HG03039 (cell line): ENCODE results near the gene TMEM183A.

Experiments used
- ATAC-seq: cut with Tn5 transposase; IDR thresholded peaks from one replicate; pipeline ENCODE4 v1.9.1; 2021; ENCODE audit warnings: mild to moderate bottlenecking, moderate library complexity; ENCODE audit not compliant: unreplicated experiment

TMEM183A gene

DNA sequence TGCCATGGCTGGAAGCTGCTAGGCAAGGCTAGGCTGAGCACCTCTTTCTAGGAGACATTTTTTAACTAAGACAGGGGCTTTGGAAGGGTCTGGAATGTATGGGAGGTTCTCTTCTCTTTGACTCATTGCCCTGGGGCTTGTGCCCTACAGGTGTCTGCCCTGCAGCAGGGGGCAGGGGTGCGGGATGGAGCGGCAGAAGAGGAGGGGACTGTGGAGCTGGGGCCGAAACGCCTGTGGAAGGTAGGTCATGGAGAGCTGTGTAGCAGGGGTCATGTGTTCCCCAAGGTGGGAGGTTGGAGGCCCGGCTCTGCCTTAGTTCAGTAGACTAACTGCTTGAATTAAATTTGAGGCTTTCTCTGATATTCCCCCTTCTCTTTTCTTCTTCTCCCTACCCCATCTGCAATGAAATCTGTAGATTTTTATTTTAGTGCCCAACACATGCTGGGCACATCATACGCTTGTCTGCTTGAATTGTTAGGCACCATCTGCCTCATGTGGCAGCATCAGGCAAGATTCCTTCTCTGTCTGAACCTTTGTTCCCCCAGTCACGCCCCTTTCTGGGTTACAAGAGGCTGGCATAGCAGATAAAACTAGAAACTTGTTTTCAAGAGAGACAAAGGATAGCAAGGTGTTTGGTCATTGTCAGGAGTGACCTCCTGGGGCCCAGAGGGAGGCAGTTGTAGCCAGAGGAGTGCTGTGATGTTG, 37.5 kb downstream of the TMEM183A start:
- no peak for ATAC-seq

DNA sequence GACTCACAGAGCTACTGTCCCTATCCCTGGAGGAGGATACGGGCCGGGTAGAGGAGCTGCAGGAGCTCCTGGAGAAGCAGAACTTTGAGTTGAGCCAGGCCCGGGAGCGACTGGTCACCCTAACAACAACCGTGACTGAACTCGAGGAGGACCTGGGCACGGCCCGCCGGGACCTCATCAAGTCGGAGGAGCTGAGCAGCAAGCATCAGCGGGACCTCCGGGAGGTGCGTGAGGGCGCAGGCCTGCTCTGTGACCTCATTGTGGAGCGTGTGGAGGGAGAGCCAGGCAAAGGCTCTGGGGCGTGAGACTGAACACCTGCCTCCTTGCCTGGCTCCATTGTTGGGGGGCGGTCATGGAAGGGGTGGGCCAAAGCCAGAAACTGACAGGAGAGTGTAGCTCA, 38.2 kb downstream of the TMEM183A start:
- ATAC-seq: no peak

DNA sequence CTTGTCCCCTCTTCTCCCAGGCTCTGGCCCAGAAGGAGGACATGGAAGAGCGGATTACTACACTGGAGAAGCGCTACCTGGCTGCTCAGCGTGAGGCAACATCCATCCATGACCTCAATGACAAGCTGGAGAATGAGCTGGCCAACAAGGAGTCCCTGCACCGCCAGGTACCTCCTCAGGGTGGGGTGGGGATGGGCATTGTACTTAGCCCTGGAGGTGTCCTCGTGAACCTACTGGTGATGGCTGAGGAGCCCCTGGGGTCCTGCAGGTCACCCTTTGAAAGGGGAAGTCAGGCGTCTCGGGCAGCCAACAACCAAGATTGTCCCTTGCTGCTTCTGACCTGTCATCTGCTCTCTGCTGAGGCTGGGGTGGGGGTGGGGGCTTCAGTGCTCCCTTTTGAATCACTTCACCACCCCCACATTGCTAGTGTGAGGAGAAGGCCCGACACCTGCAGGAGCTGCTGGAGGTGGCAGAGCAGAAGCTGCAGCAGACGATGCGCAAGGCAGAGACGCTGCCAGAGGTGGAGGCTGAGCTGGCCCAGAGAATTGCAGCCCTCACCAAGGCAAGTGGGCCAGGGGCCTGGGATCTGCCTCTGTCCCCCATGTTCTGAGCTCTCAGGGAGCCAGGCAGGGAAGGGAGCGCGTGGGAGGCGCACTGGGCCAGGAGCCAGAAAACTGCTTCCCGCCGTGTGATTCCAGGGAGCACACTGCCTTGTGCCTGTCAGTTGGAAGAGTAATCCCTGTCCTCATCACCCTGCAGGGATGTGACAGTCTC, 38.8 kb downstream of the TMEM183A start:
- ATAC-seq: no peak

DNA sequence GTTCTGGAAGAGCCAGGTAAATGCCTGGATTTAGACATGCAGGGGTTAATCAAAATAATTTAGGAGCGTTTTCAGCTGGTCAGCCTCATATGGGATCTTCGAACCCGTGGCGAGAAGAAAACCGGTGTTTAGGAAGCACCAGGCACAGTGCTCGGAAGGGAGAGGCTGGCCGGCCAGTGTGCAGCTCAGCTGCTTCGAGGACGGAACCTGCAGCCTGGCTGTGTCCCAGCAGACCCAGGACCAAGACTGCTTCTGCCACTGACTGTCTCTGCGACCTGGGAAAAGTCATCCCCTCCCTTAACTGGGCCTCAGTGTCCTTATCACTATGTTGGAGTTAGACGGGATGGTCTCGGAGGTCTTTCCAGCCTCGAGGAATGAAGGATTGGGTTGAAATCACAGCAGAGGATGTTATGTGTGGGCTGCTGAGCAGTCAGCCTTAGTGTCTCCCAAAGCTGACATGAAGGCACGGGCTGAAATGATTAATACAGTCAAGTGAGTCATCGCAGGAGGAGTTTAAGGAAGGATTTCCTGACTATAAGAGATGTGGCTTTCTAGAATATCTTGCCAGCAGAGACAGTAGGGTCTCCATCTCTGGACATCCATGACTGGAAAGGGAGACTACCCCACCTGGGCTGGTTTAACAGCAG, 39.9 kb downstream of the TMEM183A start:
- no peak for ATAC-seq

DNA sequence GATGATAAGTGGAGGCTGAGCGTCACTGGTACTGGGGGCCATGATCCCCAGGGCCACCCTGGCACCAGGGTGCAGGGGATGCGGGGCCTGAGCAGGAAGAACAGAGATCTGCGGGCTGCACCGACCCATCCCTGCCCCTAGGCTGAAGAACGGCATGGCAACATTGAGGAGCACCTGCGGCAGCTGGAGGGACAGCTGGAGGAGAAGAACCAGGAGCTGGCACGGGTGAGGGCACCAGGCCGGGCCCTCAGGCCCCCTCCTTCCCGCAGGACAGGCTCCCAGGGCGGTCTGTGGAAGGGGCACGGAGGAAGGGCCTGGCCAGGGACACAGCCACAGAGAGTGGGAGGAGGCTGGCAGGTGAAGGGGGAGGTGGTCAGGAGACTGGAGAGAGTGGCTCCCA, 40.9 kb downstream of the TMEM183A start:
- ATAC-seq: no peak

DNA sequence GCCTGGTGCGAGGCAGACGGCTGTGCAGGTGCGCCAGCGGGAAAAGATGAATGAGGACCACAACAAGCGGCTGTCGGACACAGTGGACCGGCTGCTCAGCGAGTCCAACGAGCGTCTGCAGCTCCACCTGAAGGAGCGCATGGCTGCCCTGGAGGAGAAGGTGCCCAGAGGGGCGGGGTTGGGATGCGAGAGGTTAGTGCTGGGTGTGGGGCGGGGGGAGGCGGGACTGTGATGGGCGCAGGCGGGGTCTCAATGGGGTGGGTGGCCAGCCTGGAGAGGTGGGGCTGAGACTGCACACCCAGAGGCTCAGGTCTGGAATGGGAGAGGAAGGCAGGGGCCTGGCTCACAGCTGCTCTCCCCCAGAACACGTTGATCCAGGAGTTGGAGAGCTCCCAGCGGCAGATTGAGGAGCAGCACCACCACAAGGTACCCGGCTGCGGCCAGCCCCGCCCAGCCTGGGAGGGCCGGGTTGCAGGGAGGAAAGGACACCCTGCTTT, 41.4 kb downstream of the TMEM183A start:
- no peak for ATAC-seq

DNA sequence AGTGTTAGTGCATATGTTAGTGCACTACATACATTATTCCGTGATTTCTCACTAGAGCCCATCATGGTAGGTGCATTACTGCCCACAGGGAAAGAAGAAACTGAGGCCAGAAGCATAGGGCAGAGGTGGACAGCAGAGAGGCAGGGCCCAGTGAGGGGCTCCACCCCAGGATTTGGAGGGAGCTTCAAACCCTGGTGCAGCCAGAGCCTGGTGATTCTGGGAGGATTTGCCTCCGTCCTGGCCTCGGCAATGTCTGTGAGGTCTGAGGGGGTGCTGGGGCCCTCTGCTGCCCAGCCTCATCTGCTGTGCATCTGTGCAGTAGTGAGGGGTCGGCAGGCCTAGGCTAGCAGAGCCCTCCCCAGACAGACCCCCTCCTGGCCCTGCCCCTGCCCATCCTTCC, 41.9 kb downstream of the TMEM183A start:
- no peak for ATAC-seq

DNA sequence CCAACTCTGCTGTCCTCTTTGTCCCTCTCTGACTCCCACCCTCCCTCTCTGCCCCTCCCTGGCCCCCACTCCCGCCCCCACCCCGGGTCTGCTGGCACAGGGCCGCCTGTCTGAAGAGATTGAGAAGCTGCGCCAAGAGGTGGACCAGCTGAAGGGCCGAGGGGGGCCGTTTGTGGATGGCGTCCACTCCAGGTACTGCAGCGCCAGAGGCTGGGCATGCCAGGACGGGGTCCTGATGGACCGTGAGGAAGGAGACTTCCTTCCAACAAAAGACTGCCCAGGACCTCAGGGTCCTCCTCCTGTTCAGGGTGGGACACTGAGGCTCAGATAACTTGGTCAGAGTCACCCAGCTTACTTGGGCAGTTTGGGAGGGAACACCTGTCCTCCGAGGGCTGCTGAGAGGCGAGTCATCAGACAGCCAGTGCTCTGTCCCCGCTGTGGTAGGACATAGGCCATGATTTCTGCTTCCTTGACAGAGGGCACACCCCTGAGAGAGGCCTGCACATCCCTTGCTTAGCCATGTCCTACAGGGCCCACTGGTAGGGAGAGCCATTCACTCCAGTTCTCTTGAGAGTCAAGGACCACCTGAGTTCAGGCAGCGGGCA, 42.5 kb downstream of the TMEM183A start:
- no peak for ATAC-seq

DNA sequence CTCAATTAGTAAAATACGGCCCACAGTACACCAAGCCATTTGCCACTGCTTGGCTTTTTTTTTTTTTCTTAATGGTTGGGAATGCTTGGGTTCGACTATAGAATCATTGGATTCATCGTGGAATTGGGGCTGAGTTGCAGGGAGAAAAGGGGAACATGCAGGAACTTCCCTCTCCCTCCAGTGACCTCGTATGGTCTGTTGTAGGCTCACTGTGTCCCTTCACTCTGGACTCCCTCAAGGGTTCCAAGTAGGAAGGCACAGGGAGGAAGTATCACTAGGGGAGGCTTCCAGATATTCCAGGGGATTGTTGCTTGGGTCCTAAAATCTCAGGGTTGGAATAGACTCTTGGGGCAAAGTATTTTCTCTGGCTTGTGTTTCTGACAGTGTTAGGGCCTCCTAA, 43.7 kb downstream of the TMEM183A start:
- no peak for ATAC-seq

DNA sequence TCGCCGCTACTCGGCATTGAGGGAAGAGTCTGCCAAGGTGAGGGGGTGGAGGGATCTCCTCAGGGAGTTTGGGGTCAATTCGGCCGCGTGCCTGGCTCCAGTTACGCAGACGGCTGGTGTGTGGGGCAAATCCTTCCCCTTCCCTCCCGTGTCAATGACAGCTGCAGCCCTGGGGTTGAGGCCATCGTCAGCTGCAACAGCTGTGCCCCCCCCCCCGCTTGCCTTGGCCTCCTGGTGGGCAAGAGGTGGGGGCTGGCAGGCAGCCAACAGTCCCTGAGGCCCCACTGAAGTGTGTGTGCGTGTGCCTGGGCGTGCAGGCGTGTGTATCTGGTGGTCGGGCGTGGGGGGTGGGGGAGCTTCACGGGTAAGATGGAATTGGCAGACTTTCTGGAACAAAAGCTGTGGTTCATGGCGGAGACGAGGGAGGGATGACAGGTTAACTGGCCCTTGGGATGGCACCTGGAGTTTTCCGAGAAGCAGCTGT, 44.7 kb downstream of the TMEM183A start:
- ATAC-seq: no peak

DNA sequence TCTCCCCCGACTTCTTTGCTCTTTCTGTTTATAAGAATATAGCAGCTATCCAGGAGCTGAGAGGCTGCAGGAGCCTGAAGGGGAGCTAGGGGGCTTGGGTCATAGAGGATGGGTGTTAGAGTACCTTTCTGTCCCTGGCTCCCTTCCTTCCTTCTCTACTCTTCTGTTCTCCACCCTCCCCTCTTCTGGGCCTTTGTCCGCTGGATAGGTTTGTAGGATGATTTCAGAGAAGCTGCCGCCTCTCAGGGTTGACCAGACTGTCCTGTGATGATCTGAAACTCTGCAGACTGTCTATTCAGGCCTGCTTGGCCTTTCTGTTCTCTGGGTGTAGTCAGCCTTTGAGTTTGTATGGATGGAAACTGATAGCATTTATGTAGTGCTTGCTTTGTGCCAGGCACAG, 45.4 kb downstream of the TMEM183A start:
- no peak for ATAC-seq

DNA sequence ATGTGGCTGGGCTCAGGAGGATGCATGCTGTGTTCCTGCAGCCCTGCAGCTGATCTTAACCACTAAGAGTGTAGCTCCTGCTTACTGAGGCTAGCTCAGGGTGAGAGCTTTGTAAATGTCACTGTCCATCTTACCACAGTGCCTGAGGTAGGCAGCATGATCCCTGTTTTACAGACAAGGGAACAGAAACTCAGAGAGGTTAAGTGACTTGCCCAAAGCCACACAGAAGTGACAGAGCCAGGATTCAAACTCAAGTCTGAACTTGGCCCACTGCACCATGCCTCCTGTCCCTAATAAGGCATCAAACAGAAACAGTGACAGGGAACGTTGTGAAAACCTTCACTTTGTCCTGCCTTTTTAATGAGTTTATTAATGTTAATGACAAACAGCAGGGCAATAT, 47.0 kb downstream of the TMEM183A start:
- no peak for ATAC-seq

DNA sequence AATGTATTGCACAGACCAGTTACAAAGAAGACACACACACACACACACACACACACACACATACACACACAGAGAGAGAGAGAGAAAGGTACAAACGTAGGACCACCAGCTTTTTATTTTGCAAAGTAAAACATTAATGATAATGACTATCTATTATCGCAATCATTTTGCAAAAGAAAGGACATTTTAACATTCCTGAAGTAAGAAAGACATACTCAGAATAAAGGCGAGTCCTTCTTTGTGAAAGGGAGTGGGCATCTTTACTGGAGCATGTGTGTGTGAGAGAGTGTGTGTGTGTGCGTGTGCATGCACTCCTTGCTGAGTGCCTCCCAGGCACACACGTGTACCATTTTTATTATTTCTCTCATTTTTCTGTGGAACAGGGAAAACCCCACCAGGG, 47.5 kb downstream of the TMEM183A start:
- ATAC-seq: no peak

DNA sequence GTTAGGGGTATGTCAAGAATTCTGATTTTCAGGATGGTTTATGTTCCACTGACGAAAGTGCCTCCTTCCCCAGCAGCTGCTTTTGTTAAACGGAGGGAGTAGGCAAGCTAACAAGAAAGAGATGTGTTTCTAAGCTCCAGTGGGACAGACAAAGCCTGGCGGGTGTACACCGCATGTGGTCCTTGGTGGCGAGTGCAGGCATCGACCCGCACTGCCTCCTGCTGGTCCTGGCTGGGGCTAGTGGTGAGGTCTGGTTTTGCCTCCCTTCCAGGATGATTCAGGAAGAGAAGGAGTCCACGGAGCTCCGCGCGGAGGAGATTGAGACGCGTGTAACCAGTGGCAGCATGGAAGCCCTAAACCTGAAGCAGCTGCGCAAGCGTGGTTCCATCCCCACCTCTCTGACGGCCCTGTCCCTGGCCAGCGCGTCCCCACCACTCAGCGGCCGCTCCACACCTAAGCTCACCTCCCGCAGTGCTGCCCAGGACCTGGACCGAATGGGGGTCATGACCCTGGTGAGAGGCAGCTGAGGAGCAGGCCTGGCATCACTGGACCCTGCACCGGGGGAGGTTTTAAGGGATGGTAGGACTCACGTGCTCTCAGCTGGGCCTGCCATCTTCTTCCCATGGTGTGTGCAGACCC, 48.1 kb downstream of the TMEM183A start:
- ATAC-seq: no peak

DNA sequence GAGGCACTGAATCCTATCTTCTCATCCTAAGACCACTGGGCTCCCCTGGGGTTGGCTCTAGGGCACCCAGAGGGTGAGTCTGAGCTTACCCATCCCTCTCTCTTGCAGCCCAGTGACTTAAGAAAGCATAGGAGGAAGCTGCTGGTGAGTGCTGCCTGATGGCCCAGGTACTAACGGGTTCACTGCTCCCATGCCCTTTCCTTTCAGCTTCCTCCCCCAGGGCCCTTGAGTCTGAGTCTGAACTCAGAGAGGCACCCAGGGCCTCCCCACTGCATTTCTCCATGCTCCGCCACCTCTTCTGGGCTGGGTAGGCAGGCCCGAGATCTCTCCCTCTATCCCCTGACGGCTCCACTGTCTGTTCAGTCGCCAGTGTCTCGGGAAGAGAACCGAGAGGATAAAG, 48.8 kb downstream of the TMEM183A start:
- ATAC-seq: no peak

DNA sequence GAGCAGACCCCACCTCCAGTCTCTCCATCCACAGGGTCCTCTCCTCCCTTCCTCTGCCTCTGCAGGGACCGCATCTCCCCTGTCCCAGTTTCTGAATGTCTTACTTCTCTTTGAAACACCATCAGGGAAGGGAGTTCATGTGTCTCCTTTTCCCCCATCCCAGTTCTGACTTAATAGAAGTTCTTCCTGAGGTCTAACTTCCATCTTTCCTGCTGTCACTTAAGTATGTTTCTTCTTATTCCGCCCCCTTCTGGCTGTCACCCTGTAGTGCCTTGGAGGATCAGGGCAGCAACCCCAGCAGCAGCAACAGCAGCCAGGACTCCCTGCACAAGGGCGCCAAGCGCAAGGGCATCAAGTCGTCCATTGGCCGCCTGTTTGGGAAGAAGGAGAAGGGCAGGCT, 49.3 kb downstream of the TMEM183A start:
- no peak for ATAC-seq

DNA sequence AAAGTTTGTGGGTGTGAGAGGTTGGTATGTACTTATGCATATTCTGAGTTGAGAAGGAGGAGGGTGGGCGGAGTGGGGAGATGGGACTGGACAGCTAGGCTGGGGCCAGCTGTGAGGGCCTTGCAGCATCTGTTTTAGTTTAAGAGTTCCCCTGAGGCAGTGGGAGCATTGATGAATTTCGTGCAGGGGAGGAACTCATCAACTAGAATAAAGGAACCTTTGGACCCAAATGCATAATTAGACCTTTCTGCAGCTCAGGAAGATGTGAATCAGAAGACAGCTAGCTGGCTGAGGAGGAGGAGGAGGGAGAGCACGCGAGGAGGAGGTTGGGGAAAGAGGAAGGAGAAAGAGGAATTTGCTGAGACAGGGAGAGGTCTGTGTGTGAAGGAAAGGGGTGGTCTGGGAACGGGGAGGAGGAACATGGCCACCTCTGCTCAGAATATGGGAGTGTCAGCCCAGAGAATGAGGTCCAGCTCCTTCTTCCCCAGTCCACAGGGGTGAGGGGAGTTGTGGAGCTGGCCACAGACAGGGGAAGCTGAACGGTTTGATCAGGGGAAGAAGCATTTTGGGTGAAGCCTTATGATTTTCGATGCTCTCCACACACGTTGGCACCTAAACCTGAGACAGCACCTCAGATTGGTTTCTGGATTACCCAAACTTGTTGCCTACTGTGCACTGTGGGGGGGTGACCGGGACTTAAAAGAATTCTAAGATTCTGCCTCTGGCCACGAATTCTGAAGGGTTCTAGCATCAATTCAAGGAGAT, 50.9 kb downstream of the TMEM183A start:
- ATAC-seq: no peak

DNA sequence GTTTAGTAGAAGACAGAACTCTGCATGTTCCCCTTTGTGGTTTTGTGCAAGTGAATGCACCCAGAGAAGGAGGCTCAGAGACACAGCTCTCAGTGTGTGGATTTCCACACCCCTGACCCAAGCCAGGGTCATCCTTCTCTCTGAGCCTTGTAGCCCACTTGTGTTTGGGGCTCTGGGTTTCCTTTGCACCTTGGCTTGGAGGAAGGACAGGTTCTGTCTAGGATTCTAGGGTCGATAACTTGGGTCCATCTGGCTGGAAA, 51.4 kb downstream of the TMEM183A start:
- ATAC-seq: no peak

DNA sequence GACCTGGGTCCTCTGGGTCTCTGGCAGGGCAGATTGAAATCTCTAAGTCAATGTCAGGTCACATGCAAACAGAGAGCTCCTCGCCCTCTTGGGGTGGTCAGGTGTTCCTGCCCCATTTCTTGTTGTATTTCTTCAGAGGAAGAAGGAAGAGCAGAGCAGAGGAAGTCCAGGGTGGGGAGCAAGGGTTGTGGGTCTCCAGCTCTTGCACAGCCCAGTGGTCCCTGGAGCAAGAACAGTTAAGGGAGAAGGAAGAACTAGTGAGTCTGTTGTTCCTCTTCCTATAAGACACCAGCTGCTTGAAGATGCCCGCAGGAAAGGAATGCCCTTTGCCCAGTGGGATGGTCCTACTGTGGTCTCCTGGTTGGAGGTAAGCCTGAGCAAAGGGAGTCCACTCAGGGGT, 52.3 kb downstream of the TMEM183A start:
- ATAC-seq: no peak

DNA sequence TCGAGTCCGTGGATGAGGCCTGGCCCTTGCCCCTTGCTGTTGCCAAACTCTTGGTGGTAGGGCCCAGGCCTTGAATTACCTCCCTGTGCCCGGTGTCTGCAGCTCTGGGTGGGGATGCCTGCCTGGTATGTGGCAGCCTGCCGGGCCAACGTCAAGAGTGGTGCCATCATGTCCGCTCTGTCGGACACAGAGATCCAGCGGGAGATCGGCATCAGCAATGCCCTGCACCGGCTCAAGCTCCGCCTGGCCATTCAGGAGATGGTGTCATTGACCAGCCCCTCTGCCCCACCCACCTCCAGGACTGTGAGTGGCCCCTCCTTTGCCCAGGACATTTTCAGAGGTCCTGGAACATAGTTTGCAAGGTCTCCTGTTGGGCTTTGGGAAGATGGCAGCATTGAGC, 52.9 kb downstream of the TMEM183A start:
- no peak for ATAC-seq
